RCC 7860 (cell line): ENCODE results near the gene GSDMA.

ENCODE experiments used
- DNase-seq: peaks from one replicate; pipeline ENCODE4 v3.0.0-alpha.2; 2015; ENCODE audit warnings: low spot score
- FAIRE-seq: peaks from 2 replicates; lab custom pipeline; 2012; peaks lifted over from hg19 to GRCh38; lab: Jason Lieb, UNC

Gene GSDMA

GRCh38 chr17:39962642-39963220 is at the start of gene GSDMA:
GSDMA (plus strand) TSS chr17:39963004; CDS start chr17:39965688, 2,684 bp downstream.
- FAIRE-seq (no peak), DNase-seq (no peak)

- DNase-seq (no peak), FAIRE-seq (no peak)
Observed at GRCh38 chr17:39913989-39914388, 48.8 kb upstream of the GSDMA start.

GRCh38 chr17:39915559-39915958 is 47.2 kb upstream of the GSDMA start:
- FAIRE-seq = no peak

GRCh38 chr17:39916918-39917317 is 45.9 kb upstream of the GSDMA start:
- FAIRE-seq (no peak), DNase-seq (no peak)

More at GRCh38 chr17:39915559-39915958, 47.2 kb upstream of the GSDMA start:
- no peak for DNase-seq

- DNase-seq (no peak), FAIRE-seq (no peak)
Observed at GRCh38 chr17:39919087-39919683, 43.6 kb upstream of the GSDMA start.

- DNase-seq (no peak), FAIRE-seq (no peak)
Observed at GRCh38 chr17:39920218-39921210, 42.3 kb upstream of the GSDMA start.

- DNase-seq (no peak), FAIRE-seq (no peak)
Observed at GRCh38 chr17:39921323-39921722, 41.5 kb upstream of the GSDMA start.

GRCh38 chr17:39922006-39922405 is 40.8 kb upstream of the GSDMA start:
- no peak for FAIRE-seq

GRCh38 chr17:39923230-39923629 is 39.6 kb upstream of the GSDMA start:
- FAIRE-seq (no peak), DNase-seq (no peak)

More at GRCh38 chr17:39922006-39922405, 40.8 kb upstream of the GSDMA start:
- no peak for DNase-seq

GRCh38 chr17:39923836-39924690 is 38.7 kb upstream of the GSDMA start:
- no peak for FAIRE-seq
- no peak for DNase-seq

GRCh38 chr17:39924691-39925055 is 38.1 kb upstream of the GSDMA start:
- no peak for FAIRE-seq
- DNase-seq = no peak

- no peak for FAIRE-seq
- no peak for DNase-seq
Observed at GRCh38 chr17:39925282-39926134, 37.3 kb upstream of the GSDMA start.

- FAIRE-seq = no peak
- no peak for DNase-seq
Observed at GRCh38 chr17:39926135-39926587, 36.6 kb upstream of the GSDMA start.

GRCh38 chr17:39926588-39927100 is 36.2 kb upstream of the GSDMA start:
- no peak for DNase-seq
- FAIRE-seq = no peak

GRCh38 chr17:39927101-39927928 is 35.5 kb upstream of the GSDMA start, which contains the start of the genes LRRC3C and ORMDL3:
LRRC3C (plus strand) TSS chr17:39927732; CDS start chr17:39941524, 13,792 bp downstream.
ORMDL3 (minus strand) TSS chr17:39927601; CDS start chr17:39924203, 3,398 bp downstream.
- FAIRE-seq (peak; percentile 38), DNase-seq (peak; percentile 82)

- FAIRE-seq = no peak
Observed at GRCh38 chr17:39927929-39928857, 34.6 kb upstream of the GSDMA start.

More at GRCh38 chr17:39927929-39928857, 34.6 kb upstream of the GSDMA start:
- DNase-seq = peak; percentile 22
